HG03457 (cell line): ENCODE results near the gene BARX2.

Experiments used
- ATAC-seq: cut with Tn5 transposase; IDR thresholded peaks from one replicate; pipeline ENCODE4 v1.9.1; 2021; ENCODE audit warnings: moderate number of reproducible peaks; ENCODE audit not compliant: unreplicated experiment

The BARX2 gene

DNA sequence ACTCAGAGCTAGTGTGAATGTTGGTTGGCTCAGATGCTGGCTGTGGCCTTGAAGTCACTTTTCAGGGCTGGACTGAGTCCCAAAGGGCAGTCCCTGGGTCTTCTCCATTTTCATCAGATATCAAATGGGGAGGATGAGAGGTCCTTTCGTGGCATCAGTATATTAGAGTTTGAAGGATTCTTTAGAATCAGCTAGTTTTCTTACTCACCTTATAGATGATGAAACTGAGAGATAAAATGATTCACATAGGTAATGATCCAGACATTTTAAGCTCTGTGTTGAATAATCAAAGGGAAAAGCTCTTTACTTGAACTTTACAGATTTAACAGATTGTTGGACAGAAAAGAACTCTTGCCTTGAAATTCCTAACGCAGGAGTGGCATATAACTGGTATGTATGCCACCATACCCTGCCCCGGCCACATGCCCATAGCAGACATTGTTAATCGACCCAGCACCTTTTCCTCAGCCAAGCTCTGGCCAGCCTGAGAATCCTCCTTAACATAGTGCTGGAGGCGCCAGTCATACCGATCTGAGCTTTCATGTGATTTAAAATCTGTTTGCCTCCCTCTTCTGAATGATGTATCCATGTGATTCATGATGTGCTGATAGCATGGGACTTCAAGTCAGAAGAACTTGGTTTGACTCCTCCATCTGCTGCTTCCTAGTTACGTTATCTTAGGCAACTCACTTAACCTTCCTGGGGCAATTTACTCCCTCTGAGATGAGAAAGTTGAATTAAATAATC is 60.0 kb downstream of the BARX2 start:
- ATAC-seq = no peak

DNA sequence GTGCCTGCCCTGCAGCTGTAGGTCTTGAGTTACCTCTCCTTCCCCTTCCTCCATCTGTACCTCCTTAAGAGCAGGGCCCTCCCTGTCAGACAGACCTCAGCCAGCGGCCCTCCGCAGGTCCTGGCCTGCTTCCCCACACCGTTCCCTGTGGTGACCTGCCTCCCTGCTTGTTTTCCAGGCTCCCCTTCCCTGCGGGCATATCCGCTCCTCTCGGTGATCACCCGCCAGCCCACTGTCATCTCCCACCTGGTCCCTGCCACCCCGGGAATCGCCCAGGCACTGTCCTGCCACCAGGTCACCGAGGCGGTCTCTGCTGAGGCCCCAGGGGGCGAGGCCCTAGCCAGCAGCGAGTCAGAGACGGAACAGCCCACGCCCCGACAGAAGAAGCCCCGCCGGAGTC is 60.9 kb downstream of the BARX2 start:
- ATAC-seq = no peak

DNA sequence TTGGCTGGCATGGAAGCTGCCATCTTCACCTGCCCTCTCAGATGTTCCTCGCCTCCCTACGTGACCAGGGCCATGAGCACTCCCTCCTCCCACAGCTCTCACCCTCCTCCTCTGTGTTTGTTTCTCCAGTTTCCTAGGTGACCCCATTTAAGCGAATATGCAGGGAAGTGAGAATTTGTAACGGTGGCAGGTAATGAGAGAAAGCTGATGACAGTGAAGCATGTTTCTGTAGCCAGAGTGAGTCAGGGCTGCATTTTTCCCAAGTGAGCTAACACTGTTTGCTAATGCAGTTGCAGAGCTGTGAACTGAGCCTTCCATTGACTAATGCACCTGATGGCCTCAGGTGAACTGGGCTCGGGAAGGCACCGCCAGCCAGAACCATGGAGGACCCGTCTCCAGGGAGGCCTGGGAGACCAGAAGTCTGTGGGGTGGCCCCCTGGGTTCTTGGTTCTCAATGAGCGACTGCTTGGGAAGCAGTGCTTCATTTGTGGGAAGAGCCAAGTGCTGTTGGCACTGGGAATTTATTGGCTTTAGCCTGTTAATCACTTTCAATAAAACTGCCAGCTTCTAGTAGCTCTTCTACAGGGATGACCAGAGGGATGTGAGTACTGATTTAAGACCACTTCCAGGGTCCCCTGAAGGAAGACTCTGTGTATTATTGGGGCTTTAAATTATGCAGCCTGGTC is 64.5 kb downstream of the BARX2 start:
- no peak for ATAC-seq

DNA sequence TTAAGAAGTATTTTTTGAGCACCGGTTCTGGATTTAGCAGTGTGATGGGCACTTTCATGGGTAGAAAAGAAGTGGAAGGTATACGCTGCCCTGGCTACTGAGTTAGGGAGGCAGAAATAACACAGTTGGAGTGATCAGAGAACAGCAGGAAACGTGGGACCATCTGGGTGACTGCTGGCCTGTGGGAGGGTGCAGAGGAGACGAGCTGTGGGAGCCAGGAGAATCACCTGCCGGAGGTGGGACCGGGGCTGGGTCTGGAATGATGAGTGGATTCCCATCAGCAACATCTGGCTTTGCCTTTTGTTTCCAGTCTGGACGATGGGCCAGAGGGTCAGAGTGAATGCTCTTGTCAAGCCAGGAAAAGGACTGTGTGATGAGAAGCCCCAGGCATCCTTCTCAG is 66.5 kb downstream of the BARX2 start:
- ATAC-seq = no peak

DNA sequence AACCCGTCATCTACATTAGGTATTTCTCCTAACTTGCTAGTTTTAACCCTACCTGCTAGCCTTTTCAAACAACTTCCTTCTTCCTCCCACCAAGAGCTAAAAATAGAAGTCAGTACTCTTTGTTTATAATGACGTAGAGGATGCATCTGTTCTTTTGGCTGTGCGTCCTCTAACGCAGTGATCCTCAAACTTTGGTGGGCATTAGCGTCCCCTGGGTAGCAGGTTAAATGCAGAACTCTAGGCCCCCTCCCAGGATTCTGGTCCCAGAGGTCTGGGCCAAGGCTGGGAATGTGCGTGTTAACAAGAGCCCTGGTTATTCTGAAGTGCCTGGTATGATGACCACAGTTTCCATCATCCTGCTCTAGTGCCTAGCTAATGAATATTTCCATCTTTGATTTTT is 67.6 kb downstream of the BARX2 start:
- ATAC-seq = no peak

DNA sequence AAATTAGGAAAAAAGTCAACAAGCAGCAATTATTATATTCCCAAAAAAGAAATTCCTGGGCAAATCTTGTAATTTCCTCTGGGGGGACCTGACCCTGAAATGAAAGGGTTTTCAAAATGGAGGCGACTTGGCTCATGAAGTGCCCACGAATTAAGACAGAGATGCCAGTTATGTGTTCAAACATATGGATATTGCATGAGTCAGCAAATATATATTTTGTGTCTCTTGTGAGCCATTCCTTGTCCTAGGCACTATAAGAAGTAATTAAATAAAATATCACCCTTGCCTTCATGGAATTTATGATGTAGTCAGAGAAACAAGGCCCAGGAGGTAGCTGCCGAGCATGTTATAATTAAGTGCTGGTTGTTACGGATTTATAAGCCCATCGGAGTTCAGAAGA is 68.6 kb downstream of the BARX2 start:
- ATAC-seq = no peak

DNA sequence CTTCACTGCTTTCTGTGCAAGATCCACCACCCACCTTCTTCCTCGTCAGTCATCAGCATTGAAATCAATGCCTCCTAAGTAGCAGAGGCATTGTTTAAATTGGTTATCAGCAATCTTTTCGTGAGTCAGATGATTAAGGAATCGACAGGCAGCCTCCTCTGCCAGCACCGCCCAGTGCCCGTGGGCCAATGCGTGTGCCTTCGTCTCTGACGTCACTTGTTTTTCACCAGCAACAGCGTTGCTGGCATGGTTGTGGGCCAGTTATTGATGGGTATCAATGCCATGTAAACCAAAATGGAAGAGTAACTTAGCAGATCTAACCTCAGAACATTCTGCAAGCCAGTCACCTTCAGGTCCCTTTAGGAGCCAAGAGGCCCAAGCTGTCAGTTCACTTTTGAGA is 69.6 kb downstream of the BARX2 start:
- ATAC-seq = no peak

DNA sequence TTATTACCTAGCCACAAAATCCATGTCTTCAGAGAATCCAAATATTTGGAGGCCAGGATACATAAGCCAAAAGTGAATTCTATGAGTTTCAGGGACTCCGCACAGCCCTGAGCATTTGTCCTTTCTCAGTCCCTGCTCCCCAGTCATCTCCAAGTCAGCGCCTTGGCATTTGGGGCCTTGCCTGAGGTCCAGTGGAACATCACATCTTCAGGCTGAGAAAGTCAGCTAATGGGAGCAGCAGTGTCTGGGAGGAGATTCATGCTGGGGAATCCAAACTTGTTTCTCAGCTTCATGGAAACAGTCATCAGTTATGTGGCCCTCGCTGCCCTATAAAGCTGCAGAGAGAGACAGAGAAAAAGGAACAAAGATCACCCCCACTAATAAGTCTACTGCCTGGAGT is 70.9 kb downstream of the BARX2 start:
- no peak for ATAC-seq

DNA sequence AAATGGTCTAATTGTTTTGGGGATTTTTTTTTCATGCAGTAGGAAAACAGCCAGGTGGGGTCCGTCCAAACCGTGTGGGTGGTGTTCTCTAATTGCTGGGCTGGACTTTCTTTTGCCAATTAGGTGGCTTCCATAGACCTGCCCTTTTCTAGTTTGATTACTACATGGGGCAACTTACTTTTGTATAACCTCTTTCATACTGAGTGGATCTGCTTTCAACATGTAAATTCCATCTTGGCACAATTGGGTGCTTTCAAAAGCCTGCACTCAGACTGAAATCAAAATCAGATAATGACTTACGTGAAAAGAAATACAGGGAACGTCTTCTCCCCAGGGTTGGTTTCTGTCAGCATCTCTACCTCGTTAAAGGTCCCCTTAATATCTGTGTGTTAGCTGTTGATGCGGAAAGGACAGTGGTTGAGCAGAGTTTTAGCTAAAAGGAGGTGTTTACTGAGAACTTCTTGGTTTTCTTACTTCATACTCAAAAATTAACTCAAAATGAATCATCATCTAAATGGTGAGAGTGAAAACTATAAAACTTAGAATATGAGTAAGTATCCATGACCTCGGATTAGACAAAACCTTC is 72.1 kb downstream of the BARX2 start:
- ATAC-seq = no peak

DNA sequence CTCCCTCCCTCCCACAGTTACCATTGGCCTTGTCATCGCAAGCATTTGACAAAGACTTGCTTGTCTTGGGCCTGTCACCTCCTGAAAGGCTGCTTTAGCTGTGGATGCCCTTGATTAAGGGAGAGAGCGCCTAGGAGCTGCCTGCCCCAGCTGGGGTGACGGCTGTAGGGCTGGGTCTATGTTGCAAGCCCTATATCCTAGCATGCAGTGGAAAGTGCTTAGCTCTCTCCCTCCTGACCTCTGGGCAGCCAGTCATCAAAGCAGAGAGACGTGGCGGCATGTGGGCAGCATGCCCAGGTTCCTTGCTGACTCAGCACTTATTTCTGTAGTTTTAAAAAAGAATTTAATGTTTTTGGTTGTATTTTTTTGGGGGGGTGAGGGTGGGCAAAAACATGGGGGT is 75.9 kb downstream of the BARX2 start:
- ATAC-seq = no peak

DNA sequence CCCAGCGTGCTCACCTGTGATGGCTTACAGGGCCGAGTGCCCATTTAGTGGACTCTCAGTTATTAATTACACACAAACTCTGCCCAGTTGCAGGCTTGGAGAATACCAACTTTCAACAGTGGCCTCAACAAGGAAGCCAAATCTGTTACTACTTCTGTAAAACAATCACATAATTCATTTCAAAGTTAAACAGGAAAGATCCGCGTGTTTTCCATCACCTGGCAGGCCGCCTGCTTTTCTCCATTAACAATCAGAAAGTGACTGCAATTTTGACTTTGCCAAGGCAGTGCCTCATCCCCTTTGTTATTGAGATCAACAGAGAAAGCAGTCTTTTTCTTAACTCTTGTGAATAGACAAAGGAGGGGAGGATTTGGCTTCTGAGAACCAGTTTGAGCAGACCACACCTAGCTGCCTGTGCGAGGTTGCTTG is 77.7 kb downstream of the BARX2 start:
- no peak for ATAC-seq

DNA sequence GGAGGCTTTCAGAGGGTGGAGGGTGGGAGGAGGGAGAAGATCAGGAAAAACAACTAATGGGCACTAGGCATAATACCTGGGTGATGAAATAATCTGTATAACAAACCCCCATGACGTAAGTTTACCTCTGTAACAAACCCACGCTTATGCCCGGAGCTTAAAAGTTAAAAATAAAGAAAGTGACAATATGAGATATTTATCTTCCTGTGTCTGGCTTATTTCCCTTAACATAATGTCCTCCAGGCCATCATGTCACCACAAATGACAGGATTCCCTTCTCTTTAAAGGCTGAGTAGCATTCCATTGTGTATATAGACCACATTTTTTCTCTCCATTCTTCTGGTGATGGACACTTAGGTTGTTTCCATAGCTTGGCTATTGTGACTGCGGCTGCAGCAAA is 79.5 kb downstream of the BARX2 start:
- no peak for ATAC-seq

DNA sequence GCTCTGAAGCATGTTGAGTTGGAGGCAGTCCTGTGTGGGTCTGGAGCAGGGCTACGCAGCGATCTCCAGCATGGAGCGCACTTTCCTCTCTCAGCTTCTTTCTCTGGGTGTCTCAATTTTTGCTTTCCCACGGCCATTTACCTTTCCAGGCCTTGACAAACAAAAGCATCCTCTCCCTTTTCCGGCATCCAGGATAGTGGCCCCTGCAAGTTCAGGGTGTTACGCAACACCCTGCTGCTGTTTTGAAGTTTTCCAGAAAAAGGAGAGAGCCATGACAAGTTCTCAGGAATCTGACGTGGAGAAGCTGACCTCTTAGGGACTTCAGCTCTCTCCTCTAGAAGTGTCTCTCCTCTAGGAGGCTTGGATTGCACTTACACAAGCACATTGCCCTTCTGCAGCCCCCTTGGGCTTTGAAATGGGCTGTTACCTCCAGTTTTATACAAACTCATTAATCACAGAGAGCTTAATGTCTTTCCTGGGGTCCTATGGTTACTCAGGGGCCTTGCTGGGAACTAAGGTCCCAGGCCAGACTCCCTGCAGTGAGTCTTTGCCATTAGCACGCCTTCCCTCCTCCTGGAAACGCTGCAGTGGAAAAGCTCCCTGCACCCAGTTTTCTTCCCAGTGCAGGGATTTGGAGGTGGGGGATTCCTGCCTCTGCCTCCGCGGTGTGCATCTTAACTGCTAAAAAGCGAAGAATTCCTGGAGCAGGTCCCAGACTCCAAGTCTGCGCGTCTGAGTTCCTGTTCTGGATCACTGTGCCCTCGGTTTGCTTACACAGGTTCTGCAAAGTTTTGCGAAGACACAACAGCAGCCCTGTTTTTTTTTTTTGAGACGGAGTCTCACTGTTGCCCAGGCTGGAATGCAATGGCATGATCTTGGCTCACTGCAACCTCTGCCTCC is 80.4 kb downstream of the BARX2 start:
- no peak for ATAC-seq

DNA sequence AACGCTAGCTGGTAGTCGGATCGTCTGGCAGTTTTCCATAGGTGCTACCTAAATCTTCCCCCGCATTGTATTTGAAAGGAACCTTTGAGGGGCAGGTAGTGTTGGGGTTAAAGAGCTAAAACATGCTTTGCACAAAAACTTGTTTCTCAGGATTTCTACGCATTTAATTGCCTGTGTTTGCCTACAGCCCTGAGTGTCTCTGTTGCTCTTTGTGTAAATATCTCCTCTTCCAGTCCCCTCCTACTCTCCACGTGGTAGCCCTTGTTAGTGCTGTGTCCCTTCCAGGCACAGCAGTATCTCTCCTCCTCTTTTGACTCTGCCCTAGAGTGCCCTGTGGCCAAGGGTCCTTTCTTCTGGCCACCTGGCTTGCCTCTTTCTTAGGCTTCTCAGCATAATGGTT is 81.7 kb downstream of the BARX2 start:
- no peak for ATAC-seq

DNA sequence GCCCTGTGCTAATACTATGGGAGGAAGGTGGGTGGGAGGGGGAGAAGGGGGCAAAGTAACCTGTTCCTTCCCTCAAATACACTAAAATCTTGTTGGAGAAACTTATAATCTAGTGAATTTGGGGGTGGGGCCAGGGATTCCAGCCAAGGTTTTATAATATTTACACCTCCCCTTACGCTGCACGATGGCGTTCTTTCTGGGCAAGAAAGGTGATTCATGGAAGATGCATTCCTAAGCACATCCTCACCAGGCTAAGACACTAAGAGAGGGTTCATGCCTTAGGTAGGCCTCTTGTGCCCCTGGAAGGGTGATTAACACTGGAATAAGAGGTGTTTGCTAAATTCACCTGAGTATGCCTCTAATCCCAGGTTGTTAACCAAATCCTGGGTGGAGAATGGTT is 82.6 kb downstream of the BARX2 start:
- ATAC-seq = no peak

DNA sequence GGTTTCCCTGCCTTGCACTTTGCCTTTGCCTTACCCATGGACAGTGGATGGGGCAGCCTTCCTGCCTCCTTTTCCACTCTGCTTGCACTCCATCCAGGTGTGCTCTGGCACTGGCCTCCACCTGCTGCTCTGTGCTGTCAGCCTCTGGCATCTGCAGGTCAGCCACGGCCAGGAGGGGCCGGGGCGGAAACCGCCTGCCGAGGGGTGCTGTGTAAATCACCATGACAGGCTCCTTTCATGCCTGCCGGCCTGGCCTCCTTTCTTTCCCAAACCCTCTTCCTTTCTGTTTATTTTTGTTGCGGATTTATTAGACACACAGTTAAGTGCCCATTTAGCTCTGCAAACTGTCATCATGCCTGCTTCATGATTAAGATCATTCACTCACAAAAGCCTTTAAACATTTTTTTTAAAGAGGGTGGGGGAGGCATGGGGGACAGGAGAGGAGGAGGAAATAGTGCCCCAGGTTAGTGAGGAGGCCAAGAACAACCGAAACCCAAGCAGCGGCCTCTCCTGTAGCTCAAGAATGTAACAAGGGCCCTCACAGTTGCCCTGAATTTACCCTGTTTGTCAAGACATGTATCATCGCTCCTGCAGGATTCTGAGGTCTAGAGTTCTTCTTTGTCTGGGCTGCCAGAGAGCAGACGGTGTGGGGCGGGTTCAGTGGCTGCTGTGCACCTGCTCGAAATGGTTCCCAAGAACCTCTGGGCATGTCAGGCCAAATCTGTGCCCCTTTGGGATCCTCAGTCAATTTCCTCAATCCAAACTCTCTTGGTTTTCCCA is 83.3 kb downstream of the BARX2 start:
- no peak for ATAC-seq

DNA sequence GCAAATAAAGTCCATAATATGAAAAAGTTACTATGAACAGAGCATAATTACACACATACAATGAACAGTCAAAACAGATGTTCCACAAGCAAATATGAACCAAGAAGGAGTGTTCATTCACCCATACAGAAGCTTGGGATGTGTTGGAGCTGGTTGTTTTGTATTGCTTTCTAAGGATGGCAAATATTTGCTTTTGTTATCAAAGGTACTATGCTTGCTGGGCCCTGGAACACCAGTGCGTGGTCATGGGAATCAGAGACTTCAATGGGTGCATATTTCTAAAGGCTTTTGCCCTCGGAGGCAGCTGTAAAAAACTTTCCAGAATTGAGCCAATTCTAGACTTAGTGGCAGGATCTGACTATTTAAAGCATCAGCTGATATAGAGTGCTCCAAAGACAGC is 85.1 kb downstream of the BARX2 start:
- ATAC-seq = no peak

DNA sequence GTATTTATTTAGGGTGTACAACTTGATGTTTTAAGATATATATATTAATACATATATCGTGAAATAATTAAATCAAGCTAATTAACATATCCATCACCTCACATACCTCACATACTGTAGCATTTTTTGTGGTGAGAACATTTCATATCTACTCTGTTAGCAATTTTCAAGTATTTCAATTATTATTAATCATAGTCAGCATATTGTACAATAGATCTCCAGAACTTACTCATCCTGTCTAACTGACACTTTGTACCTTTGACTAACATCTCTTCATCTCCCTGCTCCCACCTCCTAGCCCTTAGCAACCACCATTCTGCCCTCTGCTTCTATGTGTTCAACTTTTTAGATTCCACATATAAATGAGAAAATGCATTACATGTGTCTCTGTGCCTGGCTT is 108.4 kb downstream of the BARX2 start:
- ATAC-seq = no peak

DNA sequence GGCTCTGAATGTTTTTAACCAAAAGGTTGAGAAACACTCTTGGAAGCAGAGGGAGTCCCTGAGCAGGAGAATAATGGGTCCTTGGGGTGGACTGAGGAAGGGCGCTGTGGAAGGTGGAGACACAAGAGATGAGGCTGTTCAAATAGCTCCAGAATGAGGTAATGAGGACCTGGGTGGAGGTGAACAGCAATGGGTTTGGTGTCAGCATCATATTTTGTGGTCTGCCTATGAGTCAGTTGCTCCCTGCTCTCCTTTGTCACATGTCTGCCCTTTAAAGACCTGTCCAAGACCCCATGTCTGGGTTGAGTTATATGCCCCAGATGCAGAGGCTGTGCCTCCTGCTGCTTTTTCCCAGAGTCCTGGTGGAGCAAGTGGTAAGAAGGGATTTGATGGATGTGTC is 113.6 kb downstream of the BARX2 start:
- no peak for ATAC-seq

DNA sequence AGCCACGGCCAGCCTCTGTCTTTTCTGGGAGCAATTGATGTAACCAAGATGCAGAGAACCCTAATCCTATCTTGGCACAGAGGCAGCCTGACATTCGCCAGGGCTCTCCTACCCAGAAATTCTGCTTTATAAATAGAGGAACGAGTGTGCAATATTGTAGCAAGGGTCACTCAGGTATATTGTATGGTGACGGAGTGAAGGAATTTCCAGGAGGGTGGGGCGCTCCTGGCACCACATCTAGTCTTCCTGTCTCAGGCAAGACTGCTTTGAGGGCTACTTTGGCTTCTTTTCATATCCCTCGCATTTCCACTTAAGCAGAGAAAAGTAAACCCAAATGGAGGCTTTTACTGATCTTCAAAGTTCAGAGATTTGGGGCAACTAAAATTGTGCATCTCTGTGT is 114.4 kb downstream of the BARX2 start:
- ATAC-seq = no peak

DNA sequence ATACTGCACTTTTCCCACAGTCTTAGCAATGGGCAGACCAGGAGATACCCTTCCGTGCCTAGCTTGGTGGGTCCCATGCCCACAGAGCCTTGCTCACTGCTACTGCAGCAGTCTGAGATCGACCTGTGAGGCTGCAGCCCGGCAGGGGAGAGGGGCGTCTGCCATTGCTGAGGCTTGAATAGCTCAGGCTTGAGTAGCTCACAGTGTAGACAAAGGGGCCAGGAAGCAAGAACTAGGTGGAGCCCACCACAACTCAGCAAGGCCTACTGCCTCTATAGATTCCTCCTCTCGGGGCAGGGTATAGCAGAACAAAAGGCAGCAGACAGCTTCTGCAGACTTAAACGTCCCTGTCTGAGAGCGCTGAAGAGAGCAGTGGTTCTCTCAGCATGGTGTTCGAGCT is 118.1 kb downstream of the BARX2 start:
- ATAC-seq = no peak
